HG03439 (cell line): Measurements from ENCODE around the gene ZNF10.

Experiments used
- ATAC-seq: cut with Tn5 transposase; IDR thresholded peaks from one replicate; pipeline ENCODE4 v1.9.1; 2021; ENCODE audit warnings: mild to moderate bottlenecking, moderate library complexity; ENCODE audit not compliant: unreplicated experiment

The ZNF10 gene

GRCh38 chr12:133130038-133130807 is at the start of gene ZNF10, which contains the start of gene ZNF891:
TSS of gene ZNF10 (plus strand) at chr12:133130627. CDS start at chr12:133144493, 13,866 bp downstream.
TSS of gene ZNF891 (minus strand) at chr12:133130274. CDS start at chr12:133121918, 8,356 bp downstream.
- ATAC-seq, result peak; percentile 92

- no peak for ATAC-seq
Observed at GRCh38 chr12:133081159-133081780, 49.2 kb upstream of the ZNF10 start.

GRCh38 chr12:133083345-133083744 is 47.1 kb upstream of the ZNF10 start:
- no peak for ATAC-seq

DNA sequence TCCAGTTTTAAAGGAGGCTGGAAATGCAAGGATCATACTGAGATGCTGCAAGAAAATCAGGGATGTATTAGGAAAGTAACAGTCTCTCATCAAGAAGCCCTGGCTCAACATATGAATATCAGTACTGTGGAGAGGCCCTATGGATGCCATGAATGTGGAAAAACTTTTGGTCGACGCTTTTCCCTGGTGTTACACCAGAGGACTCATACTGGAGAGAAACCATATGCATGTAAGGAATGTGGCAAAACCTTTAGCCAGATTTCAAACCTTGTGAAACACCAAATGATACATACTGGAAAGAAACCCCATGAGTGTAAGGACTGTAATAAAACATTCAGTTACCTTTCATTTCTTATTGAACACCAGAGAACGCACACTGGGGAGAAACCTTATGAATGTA is 24.8 kb upstream of the ZNF10 start:
- no peak for ATAC-seq

- no peak for ATAC-seq
Observed at GRCh38 chr12:133106253-133106652, 24.2 kb upstream of the ZNF10 start.

DNA sequence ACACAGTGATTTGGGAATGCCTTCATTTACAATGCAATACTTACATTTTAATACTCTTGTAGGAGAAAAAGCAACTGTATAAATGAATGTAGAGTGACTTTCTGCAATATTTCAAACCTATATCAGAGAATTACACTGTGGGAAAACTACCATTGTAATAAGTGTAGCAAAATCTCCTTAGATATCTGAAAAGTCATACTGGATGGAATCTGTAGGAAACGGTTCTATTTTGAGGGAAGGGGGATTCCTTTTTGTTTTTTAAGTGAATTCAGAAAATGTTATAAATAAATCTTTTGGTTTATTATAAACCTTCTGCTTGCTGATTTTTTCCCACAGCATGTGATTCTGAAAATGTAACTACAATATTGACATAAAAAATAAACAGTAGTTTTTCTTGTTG is 23.3 kb upstream of the ZNF10 start:
- no peak for ATAC-seq

GRCh38 chr12:133108150-133108549 is 22.3 kb upstream of the ZNF10 start:
- ATAC-seq, result no peak

DNA sequence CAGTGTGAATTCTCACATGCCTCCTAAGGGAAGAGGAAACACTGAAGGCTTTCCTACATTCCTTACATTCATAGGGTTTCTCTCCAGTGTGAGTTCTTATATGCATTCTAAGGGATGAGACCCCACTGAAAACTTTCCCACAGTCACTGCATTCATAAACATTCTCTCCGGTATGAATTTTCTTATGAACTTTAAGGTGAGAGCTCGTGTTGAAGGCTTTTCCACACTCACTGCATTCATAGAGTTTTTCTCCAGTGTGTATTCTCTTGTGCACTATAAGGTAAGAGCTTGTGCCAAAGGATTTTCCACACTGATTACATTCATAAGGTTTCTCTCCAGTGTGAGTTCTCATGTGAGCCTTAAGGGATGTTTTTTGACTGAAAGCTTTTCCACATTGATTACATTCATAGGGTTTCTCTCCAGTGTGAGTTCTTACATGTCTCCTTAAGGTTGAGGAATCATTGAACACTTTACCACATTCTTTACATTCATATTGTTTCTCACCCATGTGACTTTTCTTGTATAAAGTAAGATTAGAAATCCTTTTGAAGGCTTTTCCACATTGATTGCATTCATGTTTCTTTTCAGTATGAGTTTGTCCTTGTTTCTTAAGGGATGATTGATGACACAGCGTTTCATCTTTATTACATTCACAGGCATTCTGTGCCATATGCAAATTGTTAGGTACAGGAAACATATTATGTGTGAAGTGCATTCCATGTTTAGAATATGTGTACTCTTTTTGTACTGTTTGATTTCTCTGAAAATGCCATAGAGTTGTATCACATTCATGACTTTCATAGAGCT is 9.8 kb upstream of the ZNF10 start:
- ATAC-seq, result no peak

GRCh38 chr12:133124674-133125073 is 5.8 kb upstream of the ZNF10 start:
- no peak for ATAC-seq

- no peak for ATAC-seq
Observed at GRCh38 chr12:133129368-133130037, 924 bp upstream of the ZNF10 start.

DNA sequence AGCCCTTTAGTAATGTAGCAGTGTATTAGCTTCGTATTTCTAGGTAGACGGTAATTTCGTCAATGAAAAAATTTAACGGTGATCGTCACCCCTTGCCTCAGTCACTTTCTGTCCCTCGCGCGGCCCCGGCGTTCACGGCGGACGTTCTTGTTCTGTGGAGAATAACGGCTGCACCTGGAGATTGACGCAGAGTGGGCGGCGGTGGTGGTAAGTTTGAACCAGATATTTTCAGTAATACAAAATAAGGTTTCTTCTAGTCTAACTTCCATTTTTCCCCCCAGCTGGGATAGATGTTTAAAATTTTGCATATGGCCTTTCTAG is 341 bp downstream of the ZNF10 start:
- ATAC-seq, result peak; percentile 7

DNA sequence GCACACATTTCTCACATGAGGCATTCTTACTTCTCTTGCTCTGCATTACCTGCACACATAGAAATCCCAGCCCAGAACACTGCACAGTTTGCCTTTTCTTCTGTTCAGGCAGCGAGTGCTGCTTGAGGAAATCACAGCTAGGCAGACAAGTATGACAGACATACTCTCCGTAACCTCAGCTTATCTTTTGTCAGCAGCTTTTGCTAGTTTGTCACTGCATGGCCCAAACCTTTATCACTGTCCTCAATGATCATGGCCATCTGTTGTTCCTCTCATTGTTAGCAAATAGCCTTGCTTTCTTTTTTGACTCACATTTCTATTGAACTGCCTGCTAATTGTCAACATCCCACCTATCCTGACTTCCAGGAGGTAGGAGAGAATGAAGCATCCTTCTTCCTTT is 5.3 kb downstream of the ZNF10 start:
- no peak for ATAC-seq

DNA sequence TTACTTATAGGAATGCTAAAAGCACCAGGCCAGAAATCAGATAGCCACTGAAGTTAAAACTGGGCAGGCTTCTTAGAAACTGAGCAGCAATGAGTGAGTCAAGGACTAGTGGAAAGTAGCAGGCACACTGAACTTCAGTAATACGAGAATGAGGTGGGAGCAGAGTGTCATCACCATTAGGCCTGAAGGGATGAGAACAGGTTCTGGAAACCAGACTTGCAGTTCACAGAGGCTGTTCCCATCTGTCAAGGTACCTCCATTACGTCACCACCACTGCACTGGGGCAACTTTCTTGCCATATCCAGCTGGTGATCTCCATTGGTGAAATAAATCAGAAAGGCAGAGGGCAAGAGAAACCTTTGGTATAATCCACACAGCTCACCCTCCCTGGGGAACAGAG is 15.6 kb downstream of the ZNF10 start:
- no peak for ATAC-seq

DNA sequence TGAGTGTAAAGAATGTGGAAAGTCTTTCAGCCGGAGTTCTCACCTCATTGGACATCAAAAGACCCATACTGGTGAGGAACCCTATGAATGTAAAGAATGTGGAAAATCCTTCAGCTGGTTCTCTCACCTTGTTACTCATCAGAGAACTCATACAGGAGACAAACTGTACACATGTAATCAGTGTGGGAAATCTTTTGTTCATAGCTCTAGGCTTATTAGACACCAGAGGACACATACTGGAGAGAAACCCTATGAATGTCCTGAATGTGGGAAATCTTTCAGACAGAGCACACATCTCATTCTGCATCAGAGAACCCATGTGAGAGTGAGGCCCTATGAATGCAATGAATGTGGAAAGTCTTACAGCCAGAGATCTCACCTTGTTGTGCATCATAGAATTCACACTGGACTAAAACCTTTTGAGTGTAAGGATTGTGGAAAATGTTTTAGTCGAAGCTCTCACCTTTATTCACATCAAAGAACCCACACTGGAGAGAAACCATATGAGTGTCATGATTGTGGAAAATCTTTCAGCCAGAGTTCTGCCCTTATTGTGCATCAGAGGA is 25.8 kb downstream of the ZNF10 start:
- ATAC-seq, result no peak

DNA sequence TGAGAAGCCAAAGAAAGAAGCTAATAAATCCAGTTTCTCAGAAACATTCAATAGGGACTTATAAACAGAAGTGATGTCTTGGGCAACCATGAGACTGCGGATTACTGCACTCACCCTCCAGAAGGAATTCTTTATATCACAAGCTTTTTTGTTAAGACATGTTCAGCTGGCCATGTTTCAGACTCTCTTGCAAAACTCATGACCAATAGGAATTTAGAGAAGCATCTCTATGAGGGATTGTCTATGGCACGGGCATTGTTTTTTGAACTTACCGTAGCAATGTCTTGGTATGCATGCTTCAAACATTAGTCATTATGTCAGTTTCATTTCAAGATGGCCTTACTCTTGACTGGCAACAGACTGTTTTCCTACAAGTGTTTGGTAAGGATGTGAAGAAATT is 35.3 kb downstream of the ZNF10 start:
- no peak for ATAC-seq

DNA sequence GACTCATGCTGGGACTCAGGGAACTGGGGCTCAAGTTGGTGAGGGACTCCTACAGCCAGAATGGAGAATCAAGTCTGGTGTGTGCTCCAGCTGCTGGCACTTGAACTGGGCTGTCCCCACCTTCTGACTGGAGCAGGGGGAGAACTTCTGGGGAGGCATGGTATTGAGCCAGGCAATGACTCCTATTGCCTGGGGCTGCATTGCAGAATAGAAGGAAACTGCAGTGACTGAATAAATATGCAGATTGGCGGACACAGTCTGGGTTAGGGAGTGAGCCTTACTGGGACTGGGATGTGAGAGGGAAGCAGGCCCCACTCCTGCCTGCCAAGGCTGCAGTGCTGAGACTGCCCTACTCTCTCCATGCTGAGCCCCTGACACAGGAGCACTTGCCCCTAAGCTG is 42.1 kb downstream of the ZNF10 start:
- no peak for ATAC-seq

DNA sequence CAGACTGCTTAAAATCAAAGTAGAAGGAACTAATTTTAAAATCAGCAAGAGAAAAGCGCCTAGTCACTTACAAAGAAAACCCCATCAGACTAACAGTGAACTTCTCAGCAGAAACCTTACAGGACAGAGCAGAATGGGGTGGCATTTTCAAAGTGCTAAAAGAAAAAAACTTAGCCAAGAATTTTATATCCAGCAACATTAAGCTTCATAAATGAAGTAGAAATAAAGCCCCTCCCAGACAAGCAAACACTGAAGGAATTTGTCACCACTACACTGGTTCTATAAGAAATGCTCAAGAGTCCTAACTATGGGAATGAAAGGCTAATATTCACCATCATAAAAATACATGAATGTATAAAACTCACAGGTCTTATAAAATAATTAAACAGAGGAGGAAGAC is 44.5 kb downstream of the ZNF10 start:
- no peak for ATAC-seq

DNA sequence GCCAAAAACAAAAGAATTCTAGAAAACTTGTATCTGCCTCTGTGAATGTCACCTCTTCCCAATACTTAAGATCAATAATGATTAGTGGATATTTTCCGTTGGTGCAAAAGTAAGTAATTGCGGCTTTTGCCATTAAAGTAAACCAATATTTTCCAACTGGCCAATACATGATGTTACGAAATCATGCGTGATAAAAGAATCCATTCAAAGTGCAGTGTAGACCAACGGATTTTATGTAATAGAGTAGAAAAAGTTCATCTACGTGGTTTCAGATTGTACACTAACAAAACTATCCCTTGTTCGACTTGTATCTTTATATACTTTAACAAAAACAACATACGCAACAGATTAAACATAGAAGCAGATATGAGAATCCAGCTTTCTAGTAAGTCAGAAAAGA is 50.2 kb downstream of the ZNF10 start:
- no peak for ATAC-seq

GRCh38 chr12:133181238-133181959 is 51.0 kb downstream of the ZNF10 start, which contains the start of gene ZNF268:
TSS of gene ZNF268 (plus strand) at chr12:133181495. CDS start at chr12:133181998, 503 bp downstream.
- ATAC-seq, result peak; percentile 94

GRCh38 chr12:133190176-133190575 is 59.7 kb downstream of the ZNF10 start:
- no peak for ATAC-seq
